HG02763 (cell line): ENCODE data around the gene CHCHD10.

Experiments
- ATAC-seq: cut with Tn5 transposase; IDR thresholded peaks from one replicate; pipeline ENCODE4 v1.9.1; 2021; ENCODE audit warnings: mild to moderate bottlenecking, moderate library complexity; ENCODE audit not compliant: unreplicated experiment

Gene CHCHD10

DNA sequence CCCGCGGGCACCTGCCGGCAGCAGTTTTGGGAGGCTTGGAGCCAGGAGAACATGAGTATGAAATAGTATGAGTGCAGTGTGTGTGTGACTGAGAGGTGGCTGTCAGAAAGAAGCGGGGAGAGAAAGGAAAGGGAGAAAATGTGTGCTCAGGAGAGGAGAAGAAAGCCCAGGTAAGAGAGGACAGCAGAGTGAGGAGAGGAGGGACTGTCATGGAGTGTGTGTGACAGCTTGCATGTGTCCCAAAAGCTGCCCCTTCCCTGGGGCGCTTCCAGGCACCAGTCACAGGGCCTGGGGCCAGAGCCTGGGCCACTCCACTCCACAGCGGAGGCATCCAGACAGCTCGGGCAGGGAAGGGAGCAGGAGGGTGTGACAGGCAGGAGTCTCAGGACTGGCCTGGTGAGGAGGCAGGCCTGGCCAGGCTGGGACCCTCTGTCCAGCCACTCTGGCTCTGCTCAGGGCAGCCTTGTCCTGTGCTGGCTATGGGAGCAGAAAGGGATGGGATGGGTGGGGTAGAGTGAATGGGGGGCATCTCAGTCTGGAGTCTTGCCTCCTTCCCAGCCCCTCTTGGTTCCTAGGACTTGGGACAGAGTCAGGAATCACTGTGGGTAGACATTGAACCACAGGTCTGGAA lies 5.8 kb upstream of the CHCHD10 start:
- no peak for ATAC-seq

DNA sequence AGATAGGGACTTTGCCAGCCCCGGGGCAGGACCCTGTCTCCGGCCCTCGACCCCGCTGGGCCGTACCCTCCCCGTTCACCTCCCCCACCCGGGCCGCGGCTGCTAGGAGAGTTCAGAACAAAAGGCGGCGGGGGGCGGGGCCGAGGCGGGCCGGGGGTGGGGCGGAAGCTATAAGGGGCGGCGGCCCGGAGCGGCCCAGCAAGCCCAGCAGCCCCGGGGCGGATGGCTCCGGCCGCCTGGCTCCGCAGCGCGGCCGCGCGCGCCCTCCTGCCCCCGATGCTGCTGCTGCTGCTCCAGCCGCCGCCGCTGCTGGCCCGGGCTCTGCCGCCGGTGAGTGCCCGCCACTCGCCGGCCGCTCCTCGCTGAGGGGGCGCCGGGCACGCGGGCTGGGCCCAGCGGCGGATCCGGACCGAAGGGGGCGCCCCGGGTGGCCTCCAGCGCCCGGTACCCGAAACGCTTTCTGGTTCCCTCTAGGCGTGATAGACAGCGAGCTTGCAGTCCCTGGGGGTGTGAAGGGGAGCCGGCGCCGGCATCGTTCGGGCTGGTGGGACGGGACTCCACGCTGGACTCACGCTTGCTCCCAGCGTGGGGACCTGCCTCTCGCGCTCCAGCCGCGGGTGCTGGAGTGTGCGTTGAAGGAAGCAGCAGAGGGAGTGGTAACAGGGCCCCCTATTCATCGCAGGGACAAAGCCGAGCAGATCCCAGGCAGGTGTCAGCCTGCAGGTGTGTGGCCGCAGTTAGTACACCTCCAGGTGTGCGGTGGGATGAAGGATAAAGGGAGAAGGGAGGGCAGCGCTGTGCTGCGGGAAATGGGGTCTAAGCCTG lies 5.1 kb upstream of the CHCHD10 start, which contains the start of gene MMP11:
Gene MMP11 (plus strand): TSS at position 201 of the 825 bp plus-strand sequence. CDS start 22 bp downstream, at position 223.
- ATAC-seq = no peak

DNA sequence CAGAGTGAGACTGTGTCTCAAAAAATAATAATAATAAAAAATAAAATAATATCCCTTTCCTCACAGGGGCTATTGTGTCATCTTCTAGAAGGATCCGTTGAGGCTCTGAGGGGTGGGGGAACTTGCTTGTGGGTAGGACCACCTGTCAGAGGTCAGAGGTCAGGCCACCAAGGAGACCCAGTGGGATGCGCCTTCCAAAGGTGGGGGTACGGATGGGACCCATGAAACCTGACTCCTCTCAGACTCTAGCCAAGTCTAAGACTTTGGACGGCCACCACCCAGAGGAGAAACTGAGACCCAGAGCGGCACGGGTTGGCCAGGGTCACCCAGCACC lies 4.5 kb upstream of the CHCHD10 start:
- no peak for ATAC-seq

DNA sequence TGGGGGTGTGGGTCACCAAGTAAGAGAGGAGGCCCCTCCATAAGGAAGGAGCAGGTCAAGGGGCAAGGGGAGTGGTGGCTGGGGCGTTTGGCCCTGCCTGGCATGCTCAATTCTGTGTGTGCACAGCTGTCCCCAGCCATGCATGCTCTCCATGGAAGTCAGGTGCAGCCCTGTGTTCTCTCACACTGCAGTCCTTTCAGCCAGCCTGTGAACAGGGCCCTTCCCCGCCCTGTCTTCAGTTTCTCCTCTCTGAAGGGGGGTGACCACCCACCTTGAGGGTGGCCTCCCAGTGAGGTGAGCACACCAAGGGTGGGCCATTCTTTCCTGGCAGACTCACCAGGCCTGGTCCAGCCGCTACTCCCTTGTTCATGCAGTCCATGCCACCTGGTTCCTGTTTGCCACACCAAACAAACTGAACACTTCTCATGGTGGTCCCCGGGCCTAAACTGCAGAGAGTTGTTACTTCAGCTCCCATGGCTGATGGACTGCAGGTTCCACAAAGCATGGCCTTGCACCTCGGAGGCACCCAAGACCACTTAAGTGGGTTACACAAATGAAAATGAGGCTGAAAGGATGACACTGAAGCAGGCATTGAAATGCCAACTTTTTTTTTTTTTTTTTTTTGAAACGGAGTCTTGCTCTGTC lies 1.7 kb upstream of the CHCHD10 start:
- no peak for ATAC-seq

DNA sequence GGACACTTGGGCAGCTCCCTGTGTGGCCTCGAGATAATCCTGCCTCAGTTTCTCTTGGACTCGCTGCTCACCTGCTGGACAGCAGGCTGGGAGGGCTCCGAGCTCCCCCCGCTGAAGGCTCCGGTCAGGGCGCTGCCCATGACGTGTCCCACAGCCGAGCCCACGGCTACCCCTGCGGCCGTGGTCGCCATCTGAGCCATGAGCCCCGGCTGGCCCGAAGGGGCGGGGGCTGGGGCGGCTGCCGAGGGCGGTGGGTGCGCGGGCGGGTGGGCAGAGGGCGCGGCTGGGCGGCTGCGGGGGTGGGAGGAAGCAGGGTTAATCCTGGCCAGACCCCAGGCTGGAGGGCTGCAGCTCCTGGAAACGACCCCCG lies 484 bp downstream of the CHCHD10 start:
- ATAC-seq = no peak

DNA sequence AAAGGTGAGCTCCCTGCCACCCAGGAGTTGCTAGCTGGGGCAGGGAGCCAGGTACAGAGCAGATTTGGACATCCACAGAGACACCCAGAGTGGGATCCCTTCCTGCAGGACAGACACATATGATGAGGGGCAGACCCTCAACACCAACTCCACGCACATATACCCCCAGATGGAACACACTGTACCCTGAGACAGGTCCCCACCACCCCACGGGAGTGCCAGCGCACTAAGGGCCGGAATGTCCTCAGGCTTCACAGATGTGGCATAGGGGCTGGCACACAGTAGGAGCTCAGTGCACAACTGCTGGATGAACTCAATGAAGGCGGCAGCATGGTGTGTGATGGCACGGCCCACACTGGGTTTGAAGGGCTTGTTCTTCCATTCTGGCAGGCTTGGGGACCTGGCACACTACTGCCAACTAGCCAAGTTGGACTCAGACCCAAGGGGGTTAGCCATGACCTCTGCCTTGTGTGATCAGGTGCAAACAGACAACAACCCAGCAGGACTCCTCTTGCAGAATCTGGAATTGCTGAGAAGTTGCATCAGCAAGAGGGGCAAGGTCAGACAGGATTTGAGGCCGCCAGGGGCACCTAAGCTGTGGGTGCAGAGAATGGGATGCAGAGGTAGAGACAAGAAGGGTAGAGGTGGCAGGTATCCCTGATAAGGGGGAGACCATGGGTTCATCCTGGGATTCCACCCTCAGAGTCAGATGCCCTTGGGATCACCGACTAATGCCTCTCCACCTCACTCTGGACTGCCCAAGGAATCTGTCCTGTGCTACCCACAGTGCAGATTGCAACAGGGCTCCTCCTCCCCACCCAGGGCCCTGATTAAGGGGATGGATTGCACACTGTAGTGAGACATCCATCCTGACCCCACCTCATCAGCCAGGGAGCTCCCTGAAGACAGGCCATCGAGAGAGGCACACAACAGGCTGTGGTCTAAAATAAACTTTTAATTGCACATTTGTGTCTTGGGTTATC lies 2.6 kb downstream of the CHCHD10 start:
- ATAC-seq = no peak

DNA sequence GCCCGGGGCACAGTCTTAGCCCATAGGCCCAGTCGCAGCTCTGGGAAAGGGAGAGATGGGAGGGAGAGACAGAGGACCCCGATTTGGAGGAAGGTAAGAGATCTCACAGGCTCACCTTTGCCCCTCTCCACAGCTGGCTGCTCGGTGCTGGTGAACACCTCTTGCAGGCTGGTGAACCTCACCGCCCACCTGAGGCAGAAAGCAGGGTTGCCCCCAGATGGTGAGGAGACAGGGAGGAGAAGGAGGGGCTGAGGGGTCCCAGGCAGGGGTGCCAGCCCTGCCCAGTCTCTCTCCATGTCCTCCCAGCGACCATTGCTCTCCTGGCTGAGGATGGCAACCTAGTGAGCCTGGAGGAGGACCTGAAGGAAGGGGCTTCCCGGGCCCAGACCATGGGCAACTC lies 3.8 kb downstream of the CHCHD10 start:
- ATAC-seq = no peak

DNA sequence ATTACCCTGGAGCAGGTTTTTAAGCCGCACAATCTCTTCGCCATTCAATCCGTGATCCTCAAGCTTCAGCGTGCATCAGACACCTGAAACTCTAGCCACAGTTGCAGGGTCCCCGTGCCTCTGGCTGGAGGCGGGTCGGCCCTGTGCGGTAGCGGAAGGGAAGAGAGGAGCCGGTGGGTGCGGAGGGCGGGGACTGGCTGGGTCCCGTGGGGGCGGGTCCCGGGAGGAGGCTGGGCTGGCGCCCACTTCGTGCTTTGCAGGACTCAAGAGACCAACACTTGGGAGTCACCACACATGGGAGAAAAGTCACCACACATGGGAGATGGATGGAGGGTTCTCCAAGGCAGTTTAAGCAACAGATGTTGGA lies 4.2 kb downstream of the CHCHD10 start:
- ATAC-seq = no peak

DNA sequence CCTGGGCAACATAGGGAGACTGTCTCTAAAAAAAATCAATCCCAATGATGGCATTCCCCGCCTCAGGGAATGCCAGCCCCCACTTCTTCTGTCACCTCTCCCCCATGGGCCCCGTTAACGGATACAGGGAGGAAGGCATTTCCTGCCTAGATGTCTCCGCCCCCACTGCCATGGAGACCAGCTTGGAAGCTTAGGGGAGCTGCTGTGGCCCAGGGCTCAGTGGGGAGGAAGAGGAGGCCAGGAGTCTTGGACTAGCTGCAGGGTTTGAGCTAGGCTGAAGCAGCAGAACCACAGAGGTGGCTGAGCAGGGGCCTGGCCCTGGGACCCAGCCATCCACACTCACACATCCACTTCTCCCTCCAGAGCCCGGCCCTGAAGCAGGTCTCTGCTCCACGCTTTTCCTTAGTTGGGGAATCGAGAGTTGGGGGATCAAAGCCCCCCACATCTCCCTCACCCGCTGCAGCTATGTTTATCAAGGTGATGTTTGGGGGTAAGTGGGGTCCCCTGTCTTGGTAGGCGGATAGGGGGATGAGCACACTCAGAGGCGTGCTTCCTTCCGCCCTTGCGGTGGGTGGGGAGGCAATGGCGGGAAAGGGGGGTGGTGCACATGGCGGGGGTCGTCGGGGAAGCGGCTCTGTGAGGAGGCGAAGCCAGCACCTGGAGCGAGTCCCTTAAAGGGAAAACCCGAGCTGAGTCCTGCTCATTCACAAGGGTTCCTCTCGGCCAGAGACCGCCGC lies 4.8 kb downstream of the CHCHD10 start, which contains the start of gene C22orf15:
Gene C22orf15 (plus strand): TSS at position 149 of the 737 bp plus-strand sequence. CDS start 317 bp downstream, at position 466.
- ATAC-seq = no peak

DNA sequence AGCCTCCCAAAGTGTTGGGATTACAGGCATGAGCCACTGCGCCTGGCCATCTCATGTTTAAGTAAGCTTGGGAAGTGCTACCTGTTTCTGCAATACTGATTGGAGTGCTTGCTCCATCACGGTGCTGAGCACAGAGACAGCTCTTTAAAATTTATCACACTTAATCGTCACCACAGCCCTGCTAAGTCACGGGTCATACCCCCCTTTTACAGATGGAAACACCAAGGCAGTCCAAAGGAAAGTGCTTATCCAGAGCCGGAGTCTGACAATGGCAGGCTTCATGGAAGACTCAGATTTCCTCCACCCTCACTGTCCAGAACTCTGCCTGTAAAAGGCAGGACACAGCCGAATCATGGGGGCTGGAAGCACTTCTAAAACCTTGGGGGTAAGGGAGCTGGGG lies 7.7 kb downstream of the CHCHD10 start:
- no peak for ATAC-seq

DNA sequence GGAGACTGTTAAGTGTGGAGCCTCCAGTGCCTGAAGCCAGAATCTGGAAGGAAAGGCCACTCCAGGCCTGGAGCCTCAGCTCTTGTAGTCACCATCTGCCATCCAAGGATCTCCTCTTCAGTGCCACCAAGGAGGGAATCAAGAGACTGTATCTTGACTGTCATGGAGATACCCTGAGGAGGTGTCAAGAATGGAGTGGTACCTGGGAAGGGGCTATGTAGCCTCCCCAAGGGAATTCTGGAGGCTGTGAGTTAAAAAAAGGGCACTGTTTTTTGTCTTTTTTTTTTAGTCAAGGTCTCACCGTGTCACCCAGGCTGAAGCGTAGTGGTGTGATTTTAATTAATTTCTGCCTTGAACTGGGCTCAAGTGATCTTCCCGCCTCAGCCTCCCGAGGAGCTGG lies 8.2 kb downstream of the CHCHD10 start:
- no peak for ATAC-seq

DNA sequence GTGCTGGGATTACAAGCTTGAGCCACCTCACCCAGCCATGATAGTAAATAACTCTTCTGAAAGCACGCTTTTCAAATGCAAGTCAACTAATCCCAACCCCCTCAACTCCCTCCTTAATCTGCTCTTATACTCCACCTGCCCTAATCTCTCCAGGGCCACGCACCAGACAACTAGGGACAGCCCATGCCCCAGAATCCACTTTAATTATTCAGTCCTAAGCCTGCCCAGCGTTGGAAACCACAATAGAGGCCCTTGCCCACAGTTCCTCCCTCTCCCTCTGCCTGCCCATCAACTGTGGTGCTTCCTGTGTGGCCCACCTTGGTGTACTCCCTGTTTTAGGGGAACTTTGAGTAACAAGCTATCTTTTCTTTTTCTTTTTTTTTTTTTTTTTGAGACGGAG lies 10.9 kb downstream of the CHCHD10 start:
- ATAC-seq = no peak

DNA sequence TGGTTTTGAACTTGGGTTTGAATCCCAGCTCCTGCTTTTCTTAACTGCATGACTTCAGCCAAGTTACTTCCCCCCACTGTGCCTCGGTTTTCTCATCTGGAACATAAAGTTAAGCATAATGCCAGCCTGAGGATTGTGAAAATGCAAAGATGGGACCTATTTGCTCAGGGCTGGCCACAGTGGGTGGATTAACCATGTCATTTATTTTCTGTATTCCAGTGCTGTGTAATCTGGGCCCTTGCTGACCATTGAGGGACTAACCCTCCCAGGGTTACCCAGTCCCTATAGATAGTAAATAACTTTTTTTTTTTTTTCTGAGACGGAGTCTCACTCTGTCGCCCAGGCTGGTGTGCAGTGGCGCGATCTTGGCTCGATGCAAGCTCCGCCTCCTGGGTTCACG lies 12.1 kb downstream of the CHCHD10 start:
- ATAC-seq = no peak

DNA sequence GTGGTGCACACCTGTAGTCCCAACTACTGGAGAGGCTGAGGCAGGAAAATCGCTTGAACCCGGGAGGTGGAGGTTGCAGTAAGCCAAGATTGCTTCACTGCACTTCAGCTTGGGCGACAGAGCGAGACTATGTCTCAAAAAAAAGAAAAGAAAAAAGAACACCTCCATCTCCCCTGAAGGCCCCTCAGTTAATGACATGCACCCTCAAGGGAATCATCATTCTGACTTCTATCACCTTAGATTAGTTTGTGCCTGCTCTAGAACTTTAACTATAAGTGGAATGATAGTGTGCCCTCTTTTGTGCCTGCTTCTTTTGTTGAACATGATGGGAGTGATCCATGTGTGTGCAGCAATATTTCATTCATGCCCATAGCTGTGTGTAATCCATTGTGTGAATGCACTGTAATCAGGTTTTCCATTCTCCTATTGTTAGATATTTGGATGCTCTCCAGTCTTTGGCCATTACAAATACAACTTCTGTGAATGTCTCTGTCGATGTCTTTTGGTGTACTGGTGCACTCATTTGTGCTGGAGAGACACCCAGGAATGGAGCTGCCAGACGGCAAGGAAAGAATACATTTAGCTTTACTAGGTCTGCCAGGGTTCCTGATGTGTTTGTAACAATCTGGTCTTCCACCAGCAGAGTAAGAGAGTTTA lies 12.7 kb downstream of the CHCHD10 start:
- ATAC-seq = no peak

DNA sequence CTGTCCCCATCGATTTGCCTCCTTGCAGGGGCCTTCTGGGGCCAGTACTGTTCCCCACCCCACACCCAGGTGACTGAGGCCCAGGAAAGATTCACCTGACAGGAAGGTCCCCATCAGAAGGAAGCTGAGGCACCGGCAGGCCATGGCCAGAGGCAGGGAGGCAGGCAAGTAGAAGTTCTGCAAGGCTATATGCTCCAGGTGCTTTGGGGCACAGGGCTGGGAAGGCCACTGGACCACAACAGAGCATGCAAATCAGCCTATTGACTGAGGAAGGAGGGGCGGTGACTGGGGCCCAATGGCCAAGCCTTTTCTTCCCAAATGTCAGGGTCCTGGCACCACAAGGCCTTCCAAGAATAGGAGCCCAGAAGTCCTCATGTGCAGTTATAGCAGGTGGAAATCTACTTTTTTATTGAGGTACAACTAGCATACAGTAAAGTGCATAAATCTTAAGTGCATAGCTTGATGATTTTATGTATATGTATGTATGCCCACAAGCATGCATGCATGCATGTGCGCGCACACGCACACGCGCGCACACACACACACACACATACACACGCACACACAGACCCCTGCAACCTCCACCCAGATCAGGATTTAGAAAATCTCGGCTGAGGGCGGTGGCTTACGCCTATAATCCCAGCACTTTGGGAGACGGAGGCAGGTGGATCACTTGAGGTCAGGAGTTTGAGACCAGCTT lies 13.4 kb downstream of the CHCHD10 start, which contains the start of gene VPREB3:
Gene VPREB3 (minus strand): TSS at position 206 of the 700 bp plus-strand sequence. CDS start 62 bp downstream, at position 144.
- ATAC-seq = no peak

DNA sequence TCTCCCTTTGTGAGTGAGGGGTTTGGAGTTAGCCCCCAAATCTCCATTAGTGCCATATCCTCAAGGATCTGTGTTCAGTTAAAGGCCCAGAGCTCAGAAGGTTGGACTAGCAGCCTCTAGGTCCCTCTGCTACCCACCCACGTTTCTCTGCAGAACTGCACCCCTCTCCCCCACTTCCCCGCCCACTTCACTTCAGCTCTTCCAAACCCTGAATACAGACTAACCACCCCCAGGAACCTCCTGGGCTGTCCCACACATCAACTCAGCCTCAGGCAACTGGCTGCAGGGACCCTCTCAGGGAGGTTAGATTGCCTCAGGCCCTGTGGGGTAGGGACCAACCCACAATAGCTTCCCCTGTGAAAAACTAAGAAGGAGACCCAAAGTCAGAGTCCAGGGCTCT lies 14.4 kb downstream of the CHCHD10 start:
- ATAC-seq = no peak

DNA sequence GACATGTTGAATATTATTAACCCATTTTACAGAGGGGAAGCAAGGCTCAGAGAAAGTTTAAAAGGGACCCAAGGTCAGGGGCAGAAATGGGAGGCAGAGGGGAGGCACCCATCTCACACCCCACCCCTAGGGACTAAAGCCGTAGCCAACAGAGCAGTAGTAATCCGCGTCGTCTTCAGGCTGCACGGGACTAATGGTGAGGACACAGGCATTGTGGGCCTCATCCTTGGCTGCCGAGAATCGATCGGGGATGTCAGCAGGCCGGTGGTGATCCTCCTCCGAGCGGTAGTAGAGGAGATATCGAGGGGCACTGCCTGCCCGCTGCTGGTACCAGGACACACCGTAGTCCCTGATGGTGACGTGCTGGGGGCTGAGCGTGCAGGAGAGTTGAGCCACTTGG lies 15.0 kb downstream of the CHCHD10 start:
- no peak for ATAC-seq

DNA sequence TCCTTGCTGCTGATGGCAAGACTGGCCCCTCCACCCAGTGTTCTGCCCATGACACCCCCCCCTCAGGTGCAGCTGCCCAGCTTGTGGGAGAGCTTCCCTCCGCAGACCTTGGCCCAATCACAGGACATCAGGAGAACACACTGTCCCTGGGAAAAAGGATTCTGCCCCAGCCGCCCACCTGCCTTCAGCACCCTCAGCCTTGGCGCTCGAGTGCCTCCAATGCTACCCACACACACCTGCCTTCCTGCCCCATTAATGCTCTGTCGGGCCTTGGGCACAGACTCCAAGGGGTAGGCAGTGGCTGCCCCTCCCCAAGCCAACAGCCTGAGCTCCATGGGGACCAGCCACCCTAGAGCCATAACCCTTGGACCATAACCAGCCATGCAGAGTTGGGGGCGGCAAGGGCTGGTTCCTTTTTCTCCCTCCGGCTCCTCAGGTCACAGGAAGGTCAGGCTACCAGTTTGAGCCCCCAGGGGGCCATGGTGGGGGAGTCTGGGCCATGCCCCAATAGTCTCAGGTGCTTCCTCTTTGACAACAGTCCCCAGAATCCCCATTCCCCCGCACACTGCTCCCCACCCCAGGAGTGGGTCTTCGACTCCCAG lies 15.6 kb downstream of the CHCHD10 start:
- no peak for ATAC-seq
